ENCODE results near the gene PJVK.
"Not testable (repeated sequence)": the region's sequence is repeated elsewhere in the genome, so short reads cannot be mapped to it uniquely, and the experiment has no call there.

The PJVK gene, protein sequence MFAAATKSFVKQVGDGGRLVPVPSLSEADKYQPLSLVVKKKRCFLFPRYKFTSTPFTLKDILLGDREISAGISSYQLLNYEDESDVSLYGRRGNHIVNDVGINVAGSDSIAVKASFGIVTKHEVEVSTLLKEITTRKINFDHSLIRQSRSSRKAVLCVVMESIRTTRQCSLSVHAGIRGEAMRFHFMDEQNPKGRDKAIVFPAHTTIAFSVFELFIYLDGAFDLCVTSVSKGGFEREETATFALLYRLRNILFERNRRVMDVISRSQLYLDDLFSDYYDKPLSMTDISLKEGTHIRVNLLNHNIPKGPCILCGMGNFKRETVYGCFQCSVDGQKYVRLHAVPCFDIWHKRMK

DNA sequence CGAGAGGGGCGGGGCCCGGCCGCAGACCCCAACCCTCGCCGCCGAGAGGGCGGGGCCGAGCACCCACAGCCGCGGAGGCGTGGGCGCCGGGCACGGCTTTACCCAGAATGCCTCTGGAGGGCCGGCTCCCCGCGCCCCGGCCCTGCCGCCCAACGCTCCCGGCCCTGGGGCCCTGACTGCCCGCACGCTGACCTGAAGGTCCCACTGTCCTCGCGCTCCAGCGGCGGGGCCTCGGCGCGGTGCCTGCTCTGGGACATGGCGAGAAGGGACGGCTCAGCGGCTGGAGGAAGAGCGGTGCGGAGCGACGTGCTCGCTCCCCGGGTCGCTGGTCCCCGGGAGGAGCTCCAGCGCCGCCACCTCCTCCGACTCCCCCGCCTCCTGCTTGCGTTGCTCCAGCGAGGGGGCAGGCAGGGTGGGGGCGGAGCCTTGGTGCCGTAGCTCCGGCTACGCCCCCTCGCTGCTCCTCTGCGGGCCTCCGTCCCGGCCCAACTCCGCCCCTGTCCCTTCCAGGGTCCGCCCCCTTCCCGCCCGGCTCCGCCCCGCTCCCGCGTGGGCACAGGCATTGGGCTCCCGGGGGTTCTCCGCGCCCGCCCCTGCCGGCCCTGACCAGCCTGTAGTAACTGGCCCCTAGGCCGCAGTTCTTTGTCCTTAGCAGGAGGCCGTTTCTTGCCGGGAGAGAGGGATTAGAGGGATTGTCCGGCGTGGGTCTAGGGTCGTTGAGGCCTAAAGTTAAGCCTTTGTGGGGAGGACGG is at the start of gene PJVK, which contains the start of gene PRKRA:
TSS of gene PJVK (plus strand) at position 605 of the 752 bp plus-strand sequence. CDS start 2,032 bp downstream, outside the sequence.
TSS of gene PRKRA (minus strand) at position 402 of the 752 bp plus-strand sequence. CDS start at position 257, 145 bp downstream.
- peaks cover 34% of the 10 kb centered on the region for H3K4me1 Mint-ChIP-seq (ENCODE audit: low read depth)
- peaks cover 23% of the 10 kb centered on the region for H3K36me3 Mint-ChIP-seq (ENCODE audit: low read depth)
- H3K4me3 Mint-ChIP-seq, result peak within 1 kb of the TSS; percentile 94
- H3K27ac Mint-ChIP-seq, result peak within 1 kb of the TSS; percentile 99
- H3K27me3 Mint-ChIP-seq, result no peaks in the 10 kb centered on the region
- no peaks in the 10 kb centered on the region for H3K9me3 Mint-ChIP-seq

DNA sequence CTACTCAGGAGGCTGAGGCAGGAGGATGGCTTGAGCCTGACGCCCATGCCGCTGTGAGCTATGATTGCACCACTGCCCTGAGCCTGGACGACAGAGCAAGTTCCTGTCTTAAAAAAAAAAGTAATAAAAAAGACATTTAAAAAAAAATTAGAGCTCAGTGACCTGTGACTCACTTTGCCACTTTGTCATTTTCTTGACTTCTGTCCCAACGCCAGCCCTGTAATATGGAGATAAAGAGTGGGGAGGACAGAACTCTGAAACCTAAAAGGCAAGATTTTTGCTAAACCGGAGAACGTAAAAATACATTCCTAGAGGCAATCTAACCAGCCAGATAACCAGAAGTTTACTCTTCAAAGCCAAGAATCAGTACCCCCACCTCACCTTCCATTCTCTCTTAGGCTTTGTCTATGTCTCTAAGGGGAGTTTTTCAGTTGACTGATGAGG is 49.2 kb upstream of the PJVK start:
- H3K4me3 Mint-ChIP-seq, result no peak overlapping the region
- peaks cover 5% of the 10 kb centered on the region for H3K4me1 Mint-ChIP-seq (ENCODE audit: low read depth)
- H3K9me3 Mint-ChIP-seq, result no peaks in the 10 kb centered on the region
- peaks cover 8% of the 10 kb centered on the region for H3K27me3 Mint-ChIP-seq
- H3K36me3 Mint-ChIP-seq (ENCODE audit: low read depth), result no peaks in the 10 kb centered on the region
- H3K27ac Mint-ChIP-seq, result no peak overlapping the region

DNA sequence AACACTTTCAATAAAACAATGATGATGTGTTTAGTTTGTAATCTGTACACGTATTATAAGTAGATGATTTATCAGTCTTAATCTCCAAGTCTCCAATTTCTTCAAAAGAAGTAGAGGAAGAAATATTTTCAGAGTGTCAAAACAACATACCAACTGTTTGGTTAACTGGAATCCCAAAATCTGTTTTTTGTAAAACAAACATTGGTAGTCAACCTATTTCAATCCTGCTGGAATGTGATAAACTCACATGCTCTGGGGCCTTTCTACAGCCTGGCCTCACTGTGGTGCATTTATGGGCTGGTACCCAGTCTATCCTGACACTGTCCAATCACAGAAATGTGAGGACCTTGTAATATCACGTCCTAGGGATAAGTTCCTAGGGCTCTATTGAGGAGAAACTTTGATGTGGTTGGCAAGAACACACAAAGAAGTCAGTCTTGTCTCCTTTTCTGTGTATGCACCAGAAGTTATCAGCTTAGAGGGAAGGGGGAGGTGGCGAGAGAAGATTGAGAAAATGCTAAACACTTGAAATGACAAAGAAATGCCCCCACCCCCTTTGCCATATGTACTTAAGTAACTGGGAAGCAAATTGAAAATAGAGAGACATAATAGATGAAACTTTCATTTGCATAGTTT is 47.4 kb upstream of the PJVK start:
- Mint-ChIP-seq H3K9me3 (no peaks in the 10 kb centered on the region), H3K4me3 (no peak overlapping the region), H3K27ac (no peak overlapping the region), H3K4me1 (ENCODE audit: low read depth) (peaks cover 5% of the 10 kb centered on the region), H3K27me3 (peaks cover 8% of the 10 kb centered on the region), H3K36me3 (ENCODE audit: low read depth) (no peaks in the 10 kb centered on the region)

GRCh38 chr2:178404368-178404767 is 46.8 kb upstream of the PJVK start:
- Mint-ChIP-seq H3K4me3 (no peak overlapping the region), H3K9me3 (no peaks in the 10 kb centered on the region), H3K27ac (no peak overlapping the region), H3K4me1 (ENCODE audit: low read depth) (peaks cover 5% of the 10 kb centered on the region), H3K36me3 (ENCODE audit: low read depth) (no peaks in the 10 kb centered on the region), H3K27me3 (peaks cover 8% of the 10 kb centered on the region)

GRCh38 chr2:178409261-178409660 is 41.9 kb upstream of the PJVK start:
- no peaks in the 10 kb centered on the region for H3K36me3 Mint-ChIP-seq (ENCODE audit: low read depth)
- H3K4me3 Mint-ChIP-seq, result no peak overlapping the region
- H3K27ac Mint-ChIP-seq, result no peak overlapping the region
- H3K27me3 Mint-ChIP-seq, result peaks cover 4% of the 10 kb centered on the region
- no peaks in the 10 kb centered on the region for H3K9me3 Mint-ChIP-seq
- H3K4me1 Mint-ChIP-seq (ENCODE audit: low read depth), result peaks cover 10% of the 10 kb centered on the region

- no peak overlapping the region for H3K4me3 Mint-ChIP-seq
- H3K27ac Mint-ChIP-seq, result no peak overlapping the region
- no peaks in the 10 kb centered on the region for H3K36me3 Mint-ChIP-seq (ENCODE audit: low read depth)
- H3K4me1 Mint-ChIP-seq (ENCODE audit: low read depth), result peaks cover 16% of the 10 kb centered on the region
- no peaks in the 10 kb centered on the region for H3K9me3 Mint-ChIP-seq
- H3K27me3 Mint-ChIP-seq, result peaks cover 4% of the 10 kb centered on the region
These were observed 39.1 kb upstream of the PJVK start for GRCh38 chr2:178412047-178412446.

- not testable (repeated sequence) for H3K27me3 Mint-ChIP-seq; H3K36me3 Mint-ChIP-seq (ENCODE audit: low read depth); H3K9me3 Mint-ChIP-seq
- peak overlapping the region; percentile 88 for H3K4me3 Mint-ChIP-seq
- H3K4me1 Mint-ChIP-seq (ENCODE audit: low read depth), result peaks cover 16% of the 10 kb centered on the region
- H3K27ac Mint-ChIP-seq, result peak overlapping the region; percentile 93
These were observed 38.7 kb upstream of the PJVK start for GRCh38 chr2:178412453-178412852.

DNA sequence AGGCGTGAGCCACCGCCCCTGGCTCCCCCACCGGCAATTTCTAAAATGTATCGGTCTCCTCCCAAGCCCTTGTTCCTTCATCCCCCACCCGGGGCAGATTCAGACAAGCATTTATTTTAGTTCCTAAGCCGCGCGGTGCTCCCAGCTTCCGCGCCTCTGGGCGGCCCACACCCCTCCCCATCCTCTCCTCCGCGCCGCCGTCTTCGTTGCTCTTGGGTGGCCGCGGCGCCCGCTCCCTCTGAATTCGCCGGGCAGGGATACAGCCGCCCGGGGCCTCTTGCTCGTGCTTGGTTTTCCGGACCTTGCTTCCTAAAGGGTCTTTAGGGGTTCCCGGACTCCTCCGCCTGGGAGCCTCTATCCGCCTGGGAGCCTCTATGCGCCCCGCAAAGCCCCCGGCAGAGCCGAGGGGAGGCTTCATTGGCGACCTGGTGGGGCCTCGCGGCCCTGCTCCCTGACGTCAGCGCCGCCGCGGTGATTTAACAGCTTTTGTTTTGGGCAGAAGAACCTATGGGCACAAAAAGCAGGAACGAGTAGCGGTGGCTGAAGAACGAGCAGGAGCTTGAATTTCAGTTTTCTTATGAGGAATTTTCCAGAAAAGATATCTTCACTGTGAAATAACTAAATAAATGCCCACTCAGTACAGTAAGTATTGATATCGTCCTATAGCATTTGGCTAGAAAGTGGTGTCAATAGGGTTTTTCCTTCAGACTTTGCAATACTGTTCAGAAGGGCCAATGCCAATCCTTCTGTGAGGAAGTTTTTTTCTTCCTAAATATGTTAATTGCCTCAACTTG is 37.5 kb upstream of the PJVK start:
- Mint-ChIP-seq H3K36me3 (ENCODE audit: low read depth) (no peaks in the 10 kb centered on the region), H3K4me1 (ENCODE audit: low read depth) (peaks cover 16% of the 10 kb centered on the region), H3K4me3 (peak overlapping the region; percentile 88), H3K27me3 (peaks cover 4% of the 10 kb centered on the region), H3K27ac (peak overlapping the region; percentile 93), H3K9me3 (no peaks in the 10 kb centered on the region)

GRCh38 chr2:178414266-178415247 is 36.6 kb upstream of the PJVK start:
- no peaks in the 10 kb centered on the region for H3K9me3 Mint-ChIP-seq
- peak overlapping the region; percentile 88 for H3K4me3 Mint-ChIP-seq
- H3K27ac Mint-ChIP-seq, result peak overlapping the region; percentile 93
- H3K4me1 Mint-ChIP-seq (ENCODE audit: low read depth), result peaks cover 16% of the 10 kb centered on the region
- H3K36me3 Mint-ChIP-seq (ENCODE audit: low read depth), result no peaks in the 10 kb centered on the region
- H3K27me3 Mint-ChIP-seq, result peaks cover 4% of the 10 kb centered on the region

- Mint-ChIP-seq H3K27ac (no peak overlapping the region), H3K9me3 (no peaks in the 10 kb centered on the region), H3K4me3 (no peak overlapping the region), H3K36me3 (ENCODE audit: low read depth) (no peaks in the 10 kb centered on the region), H3K4me1 (ENCODE audit: low read depth) (peaks cover 16% of the 10 kb centered on the region), H3K27me3 (no peaks in the 10 kb centered on the region)
These were observed 35.2 kb upstream of the PJVK start for GRCh38 chr2:178415979-178416378.

DNA sequence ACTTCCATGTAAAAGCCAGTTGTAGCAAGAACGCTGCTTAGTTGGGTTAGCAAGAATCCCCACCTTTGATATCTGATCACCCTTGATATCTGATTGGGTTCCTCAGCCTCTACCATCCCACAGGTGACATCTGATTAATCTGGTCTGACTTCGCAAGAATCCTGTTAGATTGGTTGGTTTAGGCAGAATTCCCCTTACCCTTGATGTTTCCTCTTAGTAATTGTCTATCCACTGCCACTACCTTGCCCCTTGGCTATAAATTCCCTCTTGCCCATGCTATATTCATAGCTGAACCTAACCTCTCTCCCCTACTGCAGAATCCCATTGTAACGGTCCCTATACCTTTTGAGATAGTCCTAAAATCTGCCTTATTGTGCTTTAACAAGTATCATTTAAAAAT is 33.3 kb upstream of the PJVK start:
- H3K4me1 Mint-ChIP-seq (ENCODE audit: low read depth), result peaks cover 15% of the 10 kb centered on the region
- no peak overlapping the region for H3K4me3 Mint-ChIP-seq
- H3K27ac Mint-ChIP-seq, result no peak overlapping the region
- no peaks in the 10 kb centered on the region for H3K36me3 Mint-ChIP-seq (ENCODE audit: low read depth)
- H3K9me3 Mint-ChIP-seq, result no peaks in the 10 kb centered on the region
- H3K27me3 Mint-ChIP-seq, result no peaks in the 10 kb centered on the region

GRCh38 chr2:178418426-178418825 is 32.8 kb upstream of the PJVK start:
- H3K27me3 Mint-ChIP-seq, result no peaks in the 10 kb centered on the region

DNA sequence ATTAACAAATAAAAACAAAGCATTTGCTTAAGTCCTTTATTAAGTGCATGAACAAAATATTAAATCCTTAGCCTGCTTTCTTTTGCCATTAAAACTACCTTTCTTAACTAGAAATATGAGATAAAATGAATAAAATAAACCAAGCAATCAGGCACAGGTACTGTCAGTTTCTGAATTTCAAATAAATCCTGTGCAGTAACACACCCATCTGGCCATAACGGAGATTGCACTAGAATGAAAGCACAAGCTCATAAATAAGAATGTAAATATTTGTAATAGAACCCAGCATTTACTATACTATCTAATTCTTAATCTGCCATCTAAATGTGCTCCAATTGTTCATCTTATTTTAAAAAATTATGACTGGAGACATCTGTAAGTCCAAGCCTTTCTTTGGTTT is 32.1 kb upstream of the PJVK start:
- peaks cover 10% of the 10 kb centered on the region for H3K4me1 Mint-ChIP-seq (ENCODE audit: low read depth)
- no peaks in the 10 kb centered on the region for H3K27me3 Mint-ChIP-seq
- no peak overlapping the region for H3K27ac Mint-ChIP-seq

More at GRCh38 chr2:178418426-178418825, 32.8 kb upstream of the PJVK start:
- peaks cover under 1% of the 10 kb centered on the region for H3K36me3 Mint-ChIP-seq (ENCODE audit: low read depth)
- H3K27ac Mint-ChIP-seq, result no peak overlapping the region
- H3K4me3 Mint-ChIP-seq, result no peak overlapping the region
- no peaks in the 10 kb centered on the region for H3K9me3 Mint-ChIP-seq
- H3K4me1 Mint-ChIP-seq (ENCODE audit: low read depth), result peaks cover 10% of the 10 kb centered on the region

More for the DNA sequence above, 32.1 kb upstream of the PJVK start:
- Mint-ChIP-seq H3K4me3 (no peak overlapping the region), H3K9me3 (peaks cover 3% of the 10 kb centered on the region), H3K36me3 (ENCODE audit: low read depth) (peaks cover 4% of the 10 kb centered on the region)
